ENCODE measurements around the gene TOMM70. TPM values are rescaled to one million over a fixed set of nuclear protein-coding genes. Genes with fewer than 3 reads are reported as not detected.
A peak's percentile ranks its signal among the peaks of the same experiment; 100 is the strongest.

Gene TOMM70
- total and polyA plus RNA-seq, 2 donors (not counting 3 experiments of a cell fraction or from before 2014, with no cell fraction given): 7.6 to 32.3 TPM

DNA sequence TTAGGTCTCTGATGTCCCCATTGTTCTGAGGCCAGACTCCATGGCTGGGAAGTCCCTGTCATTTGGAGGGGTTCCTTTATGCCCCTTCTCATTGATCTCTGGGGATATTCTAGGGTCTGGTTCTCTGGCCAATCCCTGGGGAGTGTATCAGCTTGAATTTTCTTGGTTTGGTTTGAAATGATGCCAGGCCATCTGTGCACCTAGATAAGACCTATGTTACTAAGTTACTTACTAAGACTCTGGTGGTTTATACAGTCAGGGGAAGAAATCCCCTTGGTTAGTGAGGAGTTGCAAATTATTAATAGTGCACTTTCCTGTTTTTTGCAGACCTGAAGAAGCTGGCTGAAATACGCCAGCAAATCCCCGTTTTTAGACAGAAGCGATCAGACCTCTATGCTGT lies 46.0 kb downstream of the TOMM70 start:
- no TSS peak for BruUV-seq (replicated peaks)
- Histone ChIP-seq H3K9me1 (replicated peaks; ENCODE audit: control insufficient read depth, extremely low read depth, insufficient read depth, low read length) (no peaks in the 10 kb centered on the region), H3K9ac (replicated peaks; ENCODE audit: extremely low read depth, insufficient read depth, low read length) (no peak overlapping the region), H4K20me1 (replicated peaks; ENCODE audit: control insufficient read depth, extremely low read depth, insufficient read depth, low read length) (no peaks in the 10 kb centered on the region), H3K36me3 (ENCODE audit: control insufficient read depth in 2 of 2, extremely low read depth in 1 of 2, insufficient read depth in 2 of 2, low read length in 2 of 2) (no peaks in the 10 kb centered on the region), H3K4me2 (ENCODE audit: insufficient read depth, low read length) (no peak overlapping the region), H3K27ac (ENCODE audit: insufficient read depth, low read depth, low read length) (no peak overlapping the region), H3K4me3 (replicated peaks in 1 of 3; ENCODE audit: insufficient read depth in 1 of 3, low read depth in 1 of 3, low read length in 3 of 3) (no peak overlapping the region), H3K4me1 (ENCODE audit: control insufficient read depth, extremely low read depth, insufficient read depth, low read length) (no peaks in the 10 kb centered on the region), H2AFZ (ENCODE audit: low read depth, low read length) (no peak overlapping the region), H3K9me3 (replicated peaks; ENCODE audit: control insufficient read depth, insufficient read depth, low read length) (no peaks in the 10 kb centered on the region), H3K27me3 (ENCODE audit: control insufficient read depth in 2 of 2, insufficient read depth in 2 of 2, low read length in 2 of 2) (no peaks in the 10 kb centered on the region), H3K79me2 (ENCODE audit: control insufficient read depth, insufficient read depth, low read length) (no peaks in the 10 kb centered on the region)
- ChIA-PET POLR2A (no interaction called here), CTCF (interaction anchor here (0.6 to 2.3 kb wide), 4 partner anchors 23 to 109 kb away, joined by 3 to 8 read pairs (median 4); no protein-coding TSS in a partner anchor)
- no peak for FAIRE-seq
- TF ChIP-seq JUN (IDR thresholded peaks at IDR 0.05; ENCODE audit: borderline replicate concordance, insufficient read depth, insufficient read length, low read depth) (no peak), MYC (IDR thresholded peaks at IDR 0.05; ENCODE audit: low read depth, low read length) (no peak), POLR2A (IDR thresholded peaks at IDR 0.05; ENCODE audit: low read depth, low read length) (no peak), EZH2 (IDR thresholded peaks at IDR 0.05; ENCODE audit: borderline replicate concordance, low read depth, low read length, severe bottlenecking) (no peak), POLR2AphosphoS5 (IDR thresholded peaks at IDR 0.05; ENCODE audit: insufficient read depth, low read depth, low read length) (no peak), GATA2 (IDR thresholded peaks at IDR 0.05; ENCODE audit: insufficient read depth, insufficient read length, low read depth, low read length) (no peak), FOS (IDR thresholded peaks at IDR 0.05; ENCODE audit: borderline replicate concordance, insufficient read depth, low read length) (no peak)
- TF ChIP-seq, protein P1, sequence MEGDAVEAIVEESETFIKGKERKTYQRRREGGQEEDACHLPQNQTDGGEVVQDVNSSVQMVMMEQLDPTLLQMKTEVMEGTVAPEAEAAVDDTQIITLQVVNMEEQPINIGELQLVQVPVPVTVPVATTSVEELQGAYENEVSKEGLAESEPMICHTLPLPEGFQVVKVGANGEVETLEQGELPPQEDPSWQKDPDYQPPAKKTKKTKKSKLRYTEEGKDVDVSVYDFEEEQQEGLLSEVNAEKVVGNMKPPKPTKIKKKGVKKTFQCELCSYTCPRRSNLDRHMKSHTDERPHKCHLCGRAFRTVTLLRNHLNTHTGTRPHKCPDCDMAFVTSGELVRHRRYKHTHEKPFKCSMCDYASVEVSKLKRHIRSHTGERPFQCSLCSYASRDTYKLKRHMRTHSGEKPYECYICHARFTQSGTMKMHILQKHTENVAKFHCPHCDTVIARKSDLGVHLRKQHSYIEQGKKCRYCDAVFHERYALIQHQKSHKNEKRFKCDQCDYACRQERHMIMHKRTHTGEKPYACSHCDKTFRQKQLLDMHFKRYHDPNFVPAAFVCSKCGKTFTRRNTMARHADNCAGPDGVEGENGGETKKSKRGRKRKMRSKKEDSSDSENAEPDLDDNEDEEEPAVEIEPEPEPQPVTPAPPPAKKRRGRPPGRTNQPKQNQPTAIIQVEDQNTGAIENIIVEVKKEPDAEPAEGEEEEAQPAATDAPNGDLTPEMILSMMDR (IDR thresholded peaks at IDR 0.05; ENCODE audit: extremely low read depth in 1 of 2, insufficient read depth in 1 of 2, low read depth in 1 of 2, low read length in 2 of 2): no peak
- TF ChIP-seq, protein P2, sequence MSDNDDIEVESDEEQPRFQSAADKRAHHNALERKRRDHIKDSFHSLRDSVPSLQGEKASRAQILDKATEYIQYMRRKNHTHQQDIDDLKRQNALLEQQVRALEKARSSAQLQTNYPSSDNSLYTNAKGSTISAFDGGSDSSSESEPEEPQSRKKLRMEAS (IDR thresholded peaks at IDR 0.05; ENCODE audit: insufficient read depth, insufficient read length): no peak
- intact Hi-C loops (cut with micrococcal nuclease): no loop called here
- dilution Hi-C loops (cut with MboI; ENCODE audit: extremely low pct_ligation_motif_present, low sequenced_read_pairs): no loop called here
- peak; percentile 58 for DNase-seq (ENCODE audit: low read depth, low spot score)

All from endothelial cell of umbilical vein (primary cell).